Tibial artery (tissue), 4 donors: ENCODE data around the gene TTLL5.

Experiments used
- DNase-seq, 2 donors: peaks; one replicate each; pipeline ENCODE4 v3.0.0-alpha.2; 2019
- H3K27ac ChIP-seq, 2 donors: fragments of 200-600 bp; sonication (generic) in 1 of 2; 1 replicate in 1 of 2; 2 replicates in 1 of 2; pipeline ENCODE4 v1.5.1; 2018 to 2019; ENCODE audit warnings: mild to moderate bottlenecking in 1 of 2
- H3K27me3 ChIP-seq, 2 donors: fragments of 200-600 bp; sonication (generic) in 1 of 2; one replicate each; pipeline versions ENCODE4 v1.5.1 to v1.6.0; 2016 to 2019
- H3K36me3 ChIP-seq, 3 donors: fragments of 200-600 bp; sonication (generic) in 2 of 3; one replicate each; pipeline ENCODE4 v1.5.1; 2016 to 2019; ENCODE audit warnings: mild to moderate bottlenecking in 2 of 3
- H3K4me1 ChIP-seq, 4 donors: fragments of 200-600 bp; sonication (generic) in 2 of 4; 1 replicate in 3 of 4; 2 replicates in 1 of 4; pipeline ENCODE4 v1.5.1; 2016 to 2019
- H3K4me3 ChIP-seq, 2 donors: fragments of 200-600 bp; sonication (generic) in 1 of 2; 1 replicate in 1 of 2; 2 replicates in 1 of 2; pipeline ENCODE4 v1.5.1; 2018 to 2019; ENCODE audit warnings: mild to moderate bottlenecking in 2 of 2
- H3K9me3 ChIP-seq, 3 donors: fragments of 200-600 bp; sonication (generic) in 1 of 3; one replicate each; pipeline ENCODE4 v1.5.1; 2016 to 2019
- CTCF ChIP-seq, 2 experiments: fragments of 200-600 bp in 1 of 2; fragments of 450-650 bp in 1 of 2; IDR thresholded peaks; one replicate each; pipeline ENCODE4 v1.5.1; 2017 to 2019; ENCODE audit warnings: antibody characterized with exemption in 2 of 2, mild to moderate bottlenecking in 1 of 2, moderate library complexity in 1 of 2
- intact Hi-C: fragments of 100-400 bp; cut with DNase I; formaldehyde crosslinking; loops from one replicate; pipeline ENCODE4 v1.15.0; 2023; ENCODE audit warnings: low total_unique reads

The TTLL5 gene

GRCh38 chr14:75619548-75619947 lies 41.5 kb upstream of the TTLL5 start:
- intact Hi-C loops: no loop called here
- Histone ChIP-seq H3K27me3 (no peaks in the 10 kb centered on the region), H3K36me3 (no peaks in the 10 kb centered on the region), H3K9me3 (no peaks in the 10 kb centered on the region), H3K27ac (no peak overlapping the region), H3K4me1 (no peaks in the 10 kb centered on the region), H3K4me3 (no peak overlapping the region)
- no peak for DNase-seq
- no peak for TF ChIP-seq CTCF (IDR thresholded peaks at IDR 0.05)

GRCh38 chr14:75625034-75625433 lies 36.0 kb upstream of the TTLL5 start:
- Histone ChIP-seq H3K4me3 (no peak overlapping the region), H3K4me1 (no peaks in the 10 kb centered on the region), H3K36me3 (no peaks in the 10 kb centered on the region), H3K27me3 (no peaks in the 10 kb centered on the region), H3K27ac (no peak overlapping the region), H3K9me3 (no peaks in the 10 kb centered on the region)
- no peak for DNase-seq
- intact Hi-C loops: no loop called here
- TF ChIP-seq CTCF (IDR thresholded peaks at IDR 0.05): no peak

GRCh38 chr14:75626396-75626795 lies 34.6 kb upstream of the TTLL5 start:
- Histone ChIP-seq H3K4me3 (no peak overlapping the region), H3K27me3 (no peaks in the 10 kb centered on the region), H3K36me3 (no peaks in the 10 kb centered on the region), H3K4me1 (no peaks in the 10 kb centered on the region), H3K9me3 (no peaks in the 10 kb centered on the region), H3K27ac (no peak overlapping the region)
- no peak for TF ChIP-seq CTCF (IDR thresholded peaks at IDR 0.05)
- intact Hi-C loops: no loop called here
- DNase-seq: no peak

- DNase-seq: no peak
- intact Hi-C loops: no loop called here
- no peak for TF ChIP-seq CTCF (IDR thresholded peaks at IDR 0.05)
- Histone ChIP-seq H3K36me3 (no peaks in the 10 kb centered on the region), H3K4me1 (no peaks in the 10 kb centered on the region), H3K9me3 (no peaks in the 10 kb centered on the region), H3K4me3 (no peak overlapping the region), H3K27ac (no peak overlapping the region), H3K27me3 (no peaks in the 10 kb centered on the region)
Measured at GRCh38 chr14:75626863-75627262, 34.2 kb upstream of the TTLL5 start.

- no peak overlapping the region for H3K27ac ChIP-seq
- DNase-seq: no peak
- intact Hi-C loops: no loop called here
- no peak overlapping the region for H3K4me3 ChIP-seq
- no peaks in the 10 kb centered on the region for H3K27me3 ChIP-seq
- no peaks in the 10 kb centered on the region for H3K4me1 ChIP-seq
- no peaks in the 10 kb centered on the region for H3K36me3 ChIP-seq
- no peaks in the 10 kb centered on the region for H3K9me3 ChIP-seq
- no peak for TF ChIP-seq CTCF (IDR thresholded peaks at IDR 0.05)
Measured at GRCh38 chr14:75627406-75627805, 33.6 kb upstream of the TTLL5 start.

- Histone ChIP-seq H3K27me3 (no peaks in the 10 kb centered on the region), H3K4me1 (no peaks in the 10 kb centered on the region), H3K9me3 (no peaks in the 10 kb centered on the region), H3K4me3 (no peak overlapping the region), H3K27ac (no peak overlapping the region), H3K36me3 (no peaks in the 10 kb centered on the region)
- TF ChIP-seq CTCF (IDR thresholded peaks at IDR 0.05): no peak
- intact Hi-C loops: no loop called here
- no peak for DNase-seq
Measured at GRCh38 chr14:75628816-75629215, 32.2 kb upstream of the TTLL5 start.
